OCI-LY3 (cell line): Measurements from ENCODE around the gene DOCK10.
"Not testable (repeated sequence)": the region's sequence is repeated elsewhere in the genome, so short reads cannot be mapped to it uniquely, and the experiment has no call there.

Experiments used
- H2AFZ ChIP-seq: fragments of 200-600, 300-600 bp; shearing (Covaris generic); 2 replicates; pipeline ENCODE4 v1.6.0; 2014; ENCODE audit warnings: antibody characterized with exemption, low read depth, low read length
- H3K27ac ChIP-seq: fragments of 200-600, 300-600 bp; sonication (generic); 2 replicates; pipeline ENCODE4 v1.5.1; 2014; ENCODE audit warnings: mild to moderate bottlenecking, low read length, moderate library complexity, mixed read lengths
- H3K27me3 ChIP-seq: fragments of 200-600, 300-600 bp; sonication (generic); 2 replicates; pipeline ENCODE4 v1.6.1; 2014; ENCODE audit warnings: low read depth, low read length, mixed read lengths
- H3K36me3 ChIP-seq: fragments of 200-600, 300-600 bp; sonication (generic); replicated peaks from 2 replicates; pipeline ENCODE3; 2014; ENCODE audit warnings: low read depth, low read length, mixed read lengths
- H3K4me1 ChIP-seq: fragments of 300-600, 200-600 bp; sonication (generic); 2 replicates; pipeline ENCODE4 v1.6.1; 2014; ENCODE audit warnings: low read length, mixed read lengths
- H3K4me2 ChIP-seq: fragments of 200-600, 300-600 bp; sonication (generic); 2 replicates; pipeline ENCODE4 v1.6.1; 2014; ENCODE audit warnings: low read length, mixed read lengths
- H3K4me3 ChIP-seq: fragments of 300-600, 200-600 bp; sonication (generic); 2 replicates; pipeline ENCODE4 v1.5.1; 2014; ENCODE audit warnings: antibody characterized with exemption, mild to moderate bottlenecking, low read length, moderate library complexity
- H3K79me2 ChIP-seq: fragments of 300-600, 200-600 bp; shearing (Covaris generic); 2 replicates; pipeline ENCODE4 v1.6.1; 2014; ENCODE audit warnings: mild to moderate bottlenecking, low read length, mixed read lengths
- H3K9ac ChIP-seq: fragments of 300-600, 200-600 bp; shearing (Covaris generic); 2 replicates; pipeline ENCODE4 v1.6.0; 2014; ENCODE audit warnings: mild to moderate bottlenecking, low read length, moderate library complexity
- H3K9me3 ChIP-seq: fragments of 200-600, 300-600 bp; shearing (Covaris generic); 2 replicates; pipeline ENCODE4 v1.6.1; 2014; ENCODE audit warnings: low read length, mixed read lengths; ENCODE audit not compliant: insufficient read depth
- H4K20me1 ChIP-seq: fragments of 200-600, 300-600 bp; sonication (generic); 2 replicates; pipeline ENCODE4 v1.6.1; 2016; ENCODE audit warnings: low read length, mixed read lengths; ENCODE audit not compliant: insufficient read depth
- CTCF ChIP-seq: fragments of 200-600, 300-600 bp; sonication (generic); IDR thresholded peaks from 2 replicates; pipeline ENCODE4 v1.5.1; 2014; ENCODE audit warnings: antibody characterized with exemption, low read length, low read depth
- EZH2phosphoT487 ChIP-seq: fragments of 200-600 bp; shearing (Covaris generic); IDR thresholded peaks from 2 replicates; pipeline ENCODE4 v1.6.1; 2018; ENCODE audit warnings: antibody characterized with exemption, mixed run types, low read depth

The DOCK10 gene

GRCh38 chr2:225064362-225064761 is 22.1 kb upstream of the DOCK10 start:
- Histone ChIP-seq H3K9ac (no peak overlapping the region), H3K4me1 (no peaks in the 10 kb centered on the region), H3K79me2 (no peaks in the 10 kb centered on the region), H3K4me3 (no peak overlapping the region), H3K4me2 (no peak overlapping the region), H2AFZ (no peak overlapping the region), H3K27ac (no peak overlapping the region), H3K27me3 (no peaks in the 10 kb centered on the region), H3K9me3 (no peaks in the 10 kb centered on the region; the same call in 1 of the 2 replicates), H4K20me1 (no peaks in the 10 kb centered on the region), H3K36me3 (no peaks in the 10 kb centered on the region)
- TF ChIP-seq CTCF (no peak), EZH2phosphoT487 (no peak)

- Histone ChIP-seq H3K4me2 (no peak overlapping the region), H3K4me3 (no peak overlapping the region), H3K27ac (no peak overlapping the region), H3K79me2 (no peaks in the 10 kb centered on the region), H3K4me1 (peaks cover 4% of the 10 kb centered on the region; the same call in 1 of the 2 replicates), H2AFZ (no peak overlapping the region), H3K36me3 (no peaks in the 10 kb centered on the region), H4K20me1 (no peaks in the 10 kb centered on the region), H3K9me3 (no peaks in the 10 kb centered on the region), H3K9ac (no peak overlapping the region), H3K27me3 (no peaks in the 10 kb centered on the region)
- no peak for TF ChIP-seq CTCF
- TF ChIP-seq EZH2phosphoT487, result no peak
These were observed 14.2 kb upstream of the DOCK10 start for GRCh38 chr2:225056330-225057073.

DNA sequence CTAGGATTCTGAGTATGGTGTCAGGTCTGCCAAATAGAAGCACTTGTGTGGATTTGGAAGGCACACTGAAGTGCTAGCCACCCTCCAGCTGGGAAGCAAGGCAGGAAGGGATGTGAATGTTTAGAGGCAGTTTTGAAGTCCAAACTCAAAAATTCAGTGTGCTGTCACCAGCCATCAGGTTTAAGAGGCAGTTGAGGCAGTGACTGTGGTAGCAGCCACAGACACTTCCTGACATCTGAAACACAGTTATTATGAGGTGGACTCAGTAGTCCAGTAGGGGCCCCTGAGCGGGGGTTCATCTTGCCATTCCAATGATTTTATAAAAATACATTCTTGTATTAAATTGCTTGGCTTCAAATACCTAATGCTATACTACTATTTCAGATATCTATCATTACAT is 13.4 kb upstream of the DOCK10 start:
- H3K79me2 ChIP-seq, result no peaks in the 10 kb centered on the region
- no peak overlapping the region for H3K9ac ChIP-seq
- no peak overlapping the region for H3K4me2 ChIP-seq
- H2AFZ ChIP-seq, result no peak overlapping the region
- no peaks in the 10 kb centered on the region for H3K36me3 ChIP-seq
- peaks cover 12% of the 10 kb centered on the region for H3K4me1 ChIP-seq
- H3K27ac ChIP-seq, result no peak overlapping the region
- no peak overlapping the region for H3K4me3 ChIP-seq
- H4K20me1 ChIP-seq, result no peaks in the 10 kb centered on the region
- no peaks in the 10 kb centered on the region for H3K27me3 ChIP-seq
- TF ChIP-seq CTCF (no peak), EZH2phosphoT487 (no peak)
- no peaks in the 10 kb centered on the region for H3K9me3 ChIP-seq

DNA sequence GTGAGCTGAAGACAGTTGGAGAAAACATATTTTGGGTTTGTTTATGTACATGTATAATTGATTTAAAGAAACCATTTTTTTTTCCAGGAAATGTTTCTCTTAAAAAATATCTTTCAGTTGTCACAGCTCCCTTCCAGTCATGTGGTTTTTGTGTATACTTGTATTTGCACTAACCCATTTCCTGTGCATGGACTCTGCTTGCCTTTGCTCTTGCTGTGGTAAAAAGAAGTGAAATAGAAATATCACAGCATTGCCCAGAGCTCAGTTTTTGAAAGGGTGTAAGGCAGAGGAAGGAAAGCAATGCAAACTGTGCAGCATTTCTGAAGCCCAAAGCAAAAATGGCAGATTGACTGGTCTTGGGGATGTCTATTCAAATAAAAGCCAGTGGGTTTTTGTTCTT is 10.4 kb upstream of the DOCK10 start:
- H3K9ac ChIP-seq, result no peak overlapping the region
- no peak overlapping the region for H3K4me3 ChIP-seq
- H2AFZ ChIP-seq, result no peak overlapping the region
- peaks cover 12% of the 10 kb centered on the region for H3K4me1 ChIP-seq
- no peaks in the 10 kb centered on the region for H3K36me3 ChIP-seq
- H3K9me3 ChIP-seq, result no peaks in the 10 kb centered on the region
- no peak overlapping the region for H3K27ac ChIP-seq
- H3K79me2 ChIP-seq, result no peaks in the 10 kb centered on the region
- TF ChIP-seq CTCF, result no peak
- TF ChIP-seq EZH2phosphoT487, result no peak
- H4K20me1 ChIP-seq, result no peaks in the 10 kb centered on the region
- H3K4me2 ChIP-seq, result no peak overlapping the region
- H3K27me3 ChIP-seq, result no peaks in the 10 kb centered on the region

- H3K36me3 ChIP-seq, H3K27ac ChIP-seq, H4K20me1 ChIP-seq, H3K9ac ChIP-seq, H3K9me3 ChIP-seq, H3K4me3 ChIP-seq, H3K4me2 ChIP-seq, H2AFZ ChIP-seq, H3K79me2 ChIP-seq: not testable (repeated sequence)
- Histone ChIP-seq H3K27me3 (peaks cover 23% of the 10 kb centered on the region), H3K4me1 (peaks cover 26% of the 10 kb centered on the region)
These were observed 5.2 kb upstream of the DOCK10 start for GRCh38 chr2:225047502-225047901.
